ENCODE results near the gene DPYSL5.
"Not testable (repeated sequence)": the region's sequence is repeated elsewhere in the genome, so short reads cannot be mapped to it uniquely, and the experiment has no call there.

DPYSL5 gene, protein sequence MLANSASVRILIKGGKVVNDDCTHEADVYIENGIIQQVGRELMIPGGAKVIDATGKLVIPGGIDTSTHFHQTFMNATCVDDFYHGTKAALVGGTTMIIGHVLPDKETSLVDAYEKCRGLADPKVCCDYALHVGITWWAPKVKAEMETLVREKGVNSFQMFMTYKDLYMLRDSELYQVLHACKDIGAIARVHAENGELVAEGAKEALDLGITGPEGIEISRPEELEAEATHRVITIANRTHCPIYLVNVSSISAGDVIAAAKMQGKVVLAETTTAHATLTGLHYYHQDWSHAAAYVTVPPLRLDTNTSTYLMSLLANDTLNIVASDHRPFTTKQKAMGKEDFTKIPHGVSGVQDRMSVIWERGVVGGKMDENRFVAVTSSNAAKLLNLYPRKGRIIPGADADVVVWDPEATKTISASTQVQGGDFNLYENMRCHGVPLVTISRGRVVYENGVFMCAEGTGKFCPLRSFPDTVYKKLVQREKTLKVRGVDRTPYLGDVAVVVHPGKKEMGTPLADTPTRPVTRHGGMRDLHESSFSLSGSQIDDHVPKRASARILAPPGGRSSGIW

DNA sequence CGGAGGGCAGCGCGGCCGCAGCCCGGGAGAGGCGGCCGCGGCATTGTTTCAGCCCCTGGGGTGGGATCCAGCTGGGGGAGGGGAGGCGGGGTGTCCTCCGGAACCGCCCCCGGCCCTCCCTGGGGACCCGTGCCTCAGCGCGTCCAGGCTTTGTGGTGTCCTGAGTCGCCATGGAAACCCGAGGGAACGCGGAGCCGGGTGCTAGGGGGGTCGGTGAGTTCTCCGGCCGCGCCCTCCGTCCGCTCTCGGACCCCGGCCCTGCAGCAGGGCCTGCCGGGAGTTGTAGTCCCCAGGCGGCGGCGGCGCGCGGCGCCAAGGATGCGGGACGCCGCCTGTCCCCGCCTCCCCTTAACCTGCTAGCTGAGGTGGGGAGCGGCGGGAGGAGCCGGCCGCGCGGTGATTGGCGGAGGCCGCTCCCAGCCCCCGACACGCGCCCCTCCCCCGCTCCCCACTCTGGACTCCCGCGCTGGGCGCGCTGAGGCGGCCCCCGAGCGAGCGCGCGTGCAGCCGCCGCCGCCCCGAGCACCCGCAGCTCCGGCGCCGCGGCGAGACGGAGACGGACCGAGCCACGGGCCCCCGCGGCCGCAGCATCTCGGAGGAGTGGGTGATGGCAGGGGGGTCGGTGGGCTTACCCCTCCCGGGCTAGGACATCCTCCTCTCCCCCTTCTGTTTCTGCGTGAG, at the start of gene DPYSL5:
Gene DPYSL5 (plus strand): TSS at position 478 of the 681 bp plus-strand sequence. CDS start 50,368 bp downstream, outside the sequence.
- TF ChIP-seq POLR2A (IDR thresholded peaks at IDR 0.05; ENCODE audit: low read depth, low read length), result no peak
- no peak for DNase-seq (ENCODE audit: insufficient read length, low spot score)
- no peak for FAIRE-seq

DNA sequence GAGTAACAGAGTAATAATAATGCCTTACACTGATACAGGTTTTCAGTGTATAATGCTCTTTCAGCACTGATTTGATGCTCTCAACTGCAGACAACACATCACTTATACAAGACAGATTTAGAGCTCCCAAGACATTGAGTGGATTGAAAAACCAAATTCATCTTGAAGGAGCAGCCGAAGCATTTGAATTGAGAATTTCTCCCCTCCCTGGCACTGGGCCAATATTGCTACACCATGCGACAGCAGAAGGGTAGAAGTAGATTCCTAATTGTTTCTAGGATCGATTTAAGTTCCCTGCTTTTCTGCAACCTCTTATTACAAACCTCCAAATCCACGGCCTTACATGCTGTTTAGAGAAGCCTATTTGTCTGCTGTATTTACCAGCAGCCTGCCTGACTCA, 46.6 kb upstream of the DPYSL5 start:
- TF ChIP-seq POLR2A (IDR thresholded peaks at IDR 0.05; ENCODE audit: low read depth, low read length), result no peak
- no peak for DNase-seq (ENCODE audit: insufficient read length, low spot score)
- FAIRE-seq, result no peak

DNA sequence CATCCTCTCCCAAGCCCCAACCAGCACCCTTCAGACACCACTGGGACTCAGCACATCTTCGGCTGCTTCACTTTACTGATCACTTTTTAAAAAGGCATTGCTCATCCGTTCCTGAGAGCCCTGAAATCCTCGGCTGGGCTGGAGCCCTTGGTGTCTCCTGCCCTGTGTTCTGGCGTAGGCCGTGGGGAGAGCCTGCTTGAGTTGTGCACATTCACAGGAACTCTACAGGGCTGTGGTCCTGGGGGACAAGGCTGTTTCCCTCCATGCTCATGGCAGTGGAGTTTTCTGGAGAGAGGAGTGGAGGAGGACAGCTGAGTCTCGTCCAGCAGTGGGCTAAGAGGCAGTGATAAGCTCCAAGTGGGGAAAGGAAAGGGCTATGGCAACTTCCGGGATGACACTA, 46.1 kb upstream of the DPYSL5 start:
- no peak for TF ChIP-seq POLR2A (IDR thresholded peaks at IDR 0.05; ENCODE audit: low read depth, low read length)
- DNase-seq (ENCODE audit: insufficient read length, low spot score) (no peak), FAIRE-seq (no peak)

DNA sequence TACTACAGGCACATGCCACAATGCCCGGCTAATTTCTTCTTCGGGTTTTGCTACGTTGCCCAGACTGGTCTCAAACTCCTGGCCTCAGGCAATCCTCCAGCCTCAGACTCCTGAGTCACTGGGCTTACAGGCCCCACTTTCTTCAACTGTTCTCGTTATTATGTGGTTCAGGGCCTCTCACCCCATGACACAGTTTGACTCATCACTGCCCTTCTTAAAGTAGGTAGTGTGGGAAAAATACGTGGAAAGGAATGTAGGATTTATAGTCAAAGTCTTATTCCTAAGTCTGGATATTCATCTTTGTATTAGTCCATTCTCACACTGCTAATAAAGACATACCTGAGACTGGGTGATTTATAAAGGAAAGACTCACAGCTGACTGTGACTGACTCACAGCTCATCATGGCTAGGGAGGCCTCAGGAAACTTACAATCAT, 42.7 kb upstream of the DPYSL5 start:
- FAIRE-seq, result peak; percentile 90
- TF ChIP-seq POLR2A (IDR thresholded peaks at IDR 0.05; ENCODE audit: low read depth, low read length), result no peak
- peak; percentile 63 for DNase-seq (ENCODE audit: insufficient read length, low spot score)

DNA sequence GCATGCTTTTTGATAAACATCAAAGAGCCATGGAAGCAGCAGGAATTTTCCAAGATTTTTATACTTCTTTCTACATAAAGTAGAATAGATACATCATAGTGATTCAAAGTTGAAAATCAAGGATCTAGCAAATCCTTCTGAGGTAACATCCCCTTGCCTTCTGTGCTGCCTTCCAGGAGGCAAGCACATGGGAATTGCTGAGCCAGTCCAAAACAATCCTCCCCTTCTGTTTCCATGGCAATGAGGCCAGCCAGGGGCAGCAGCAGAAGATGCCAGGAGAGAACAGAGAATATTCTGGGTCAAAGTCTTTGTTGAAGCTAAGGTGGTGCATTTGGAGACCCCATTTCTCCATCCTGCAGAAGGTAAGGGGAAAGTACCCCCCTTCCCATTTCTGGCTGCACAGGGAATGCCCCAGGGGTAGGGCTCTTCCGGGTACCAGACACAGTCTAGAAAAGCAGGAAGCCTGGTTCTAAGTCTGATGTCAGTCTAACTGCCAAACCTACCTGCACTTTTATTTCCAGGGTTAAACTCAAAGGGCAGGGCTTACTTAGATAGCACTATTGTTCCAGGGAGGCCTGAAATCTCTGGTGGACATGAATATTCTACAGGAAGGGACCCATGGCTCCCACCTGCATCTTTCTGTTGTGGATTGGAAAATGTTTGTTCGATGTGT, 40.0 kb upstream of the DPYSL5 start:
- no peak for TF ChIP-seq POLR2A (IDR thresholded peaks at IDR 0.05; ENCODE audit: low read depth, low read length)
- FAIRE-seq, result no peak
- no peak for DNase-seq (ENCODE audit: insufficient read length, low spot score)

DNA sequence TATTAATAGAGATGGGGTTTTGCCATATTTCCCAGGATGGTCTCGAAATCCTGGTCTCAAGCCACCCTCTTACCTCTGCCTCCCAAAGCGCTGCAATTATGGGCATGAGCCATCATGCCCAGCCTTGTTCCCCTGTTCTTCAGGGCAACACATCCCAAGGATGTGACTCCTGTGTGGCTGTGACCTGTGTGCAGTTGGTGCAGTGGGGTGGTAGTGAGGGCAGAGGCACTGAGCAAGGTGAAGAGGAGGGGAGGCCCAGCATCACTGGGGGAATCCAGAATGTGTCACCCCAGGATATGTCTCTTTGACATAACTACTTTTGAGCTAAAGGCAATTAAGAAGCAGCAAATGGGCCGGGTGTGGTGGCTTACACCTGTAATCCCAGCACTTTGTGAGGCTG, 38.7 kb upstream of the DPYSL5 start:
- no peak for DNase-seq (ENCODE audit: insufficient read length, low spot score)
- FAIRE-seq, result no peak
- no peak for TF ChIP-seq POLR2A (IDR thresholded peaks at IDR 0.05; ENCODE audit: low read depth, low read length)

DNA sequence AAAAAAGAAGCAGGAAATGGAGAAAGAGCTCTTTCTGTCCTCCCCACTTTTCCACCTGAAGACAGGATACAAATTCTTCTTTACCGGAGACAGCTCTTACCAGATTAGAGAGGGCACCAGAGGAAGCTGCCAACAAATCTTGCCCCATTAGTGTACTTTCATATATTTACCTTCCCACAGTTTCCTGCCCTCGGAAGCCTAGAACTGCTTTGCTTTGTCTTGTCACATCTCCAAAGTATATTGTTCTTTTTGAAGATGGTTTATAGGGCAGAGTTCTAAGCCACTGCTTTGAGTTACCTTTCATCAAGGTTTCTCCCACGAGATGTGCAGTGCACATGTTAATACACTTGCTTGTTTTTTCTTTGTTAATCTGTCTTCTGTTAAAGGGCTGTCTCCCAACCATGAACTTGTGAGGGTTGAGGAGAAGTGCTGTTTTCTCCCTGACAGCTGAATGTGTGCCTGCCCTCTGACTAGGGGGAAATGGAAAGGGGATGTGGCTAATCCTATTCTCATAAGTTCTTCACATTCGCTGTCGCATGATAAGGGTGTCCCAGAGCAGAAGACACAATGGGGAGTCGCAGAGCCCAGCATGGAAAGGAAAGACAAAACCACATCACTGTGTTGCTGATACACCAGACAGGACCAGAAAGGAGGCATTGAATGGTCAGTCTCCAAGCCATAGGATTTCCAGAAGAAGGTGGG, 37.9 kb upstream of the DPYSL5 start:
- DNase-seq (ENCODE audit: insufficient read length, low spot score) (no peak), FAIRE-seq (no peak)
- TF ChIP-seq POLR2A (IDR thresholded peaks at IDR 0.05; ENCODE audit: low read depth, low read length), result no peak

DNA sequence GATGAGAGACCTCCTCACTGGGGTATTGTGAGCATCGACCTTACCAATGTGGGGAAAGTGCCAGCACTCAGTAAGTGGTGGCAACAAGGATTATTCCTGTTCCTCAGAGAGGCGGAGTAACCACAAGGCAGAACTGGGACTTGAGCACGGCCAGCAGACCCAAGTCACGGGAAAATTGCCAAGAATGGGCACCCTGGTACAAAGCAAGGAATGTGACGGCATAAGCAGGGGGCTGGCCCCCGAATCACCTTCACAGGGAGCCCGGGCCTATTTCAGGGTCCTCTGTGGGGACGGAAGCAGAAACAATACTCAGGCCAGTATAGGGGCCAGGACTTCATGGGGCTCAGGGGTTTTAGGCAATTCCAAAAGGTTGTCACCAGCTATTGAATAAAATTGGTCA, 36.7 kb upstream of the DPYSL5 start:
- TF ChIP-seq POLR2A (IDR thresholded peaks at IDR 0.05; ENCODE audit: low read depth, low read length), result no peak
- DNase-seq (ENCODE audit: insufficient read length, low spot score) (no peak), FAIRE-seq (no peak)

DNA sequence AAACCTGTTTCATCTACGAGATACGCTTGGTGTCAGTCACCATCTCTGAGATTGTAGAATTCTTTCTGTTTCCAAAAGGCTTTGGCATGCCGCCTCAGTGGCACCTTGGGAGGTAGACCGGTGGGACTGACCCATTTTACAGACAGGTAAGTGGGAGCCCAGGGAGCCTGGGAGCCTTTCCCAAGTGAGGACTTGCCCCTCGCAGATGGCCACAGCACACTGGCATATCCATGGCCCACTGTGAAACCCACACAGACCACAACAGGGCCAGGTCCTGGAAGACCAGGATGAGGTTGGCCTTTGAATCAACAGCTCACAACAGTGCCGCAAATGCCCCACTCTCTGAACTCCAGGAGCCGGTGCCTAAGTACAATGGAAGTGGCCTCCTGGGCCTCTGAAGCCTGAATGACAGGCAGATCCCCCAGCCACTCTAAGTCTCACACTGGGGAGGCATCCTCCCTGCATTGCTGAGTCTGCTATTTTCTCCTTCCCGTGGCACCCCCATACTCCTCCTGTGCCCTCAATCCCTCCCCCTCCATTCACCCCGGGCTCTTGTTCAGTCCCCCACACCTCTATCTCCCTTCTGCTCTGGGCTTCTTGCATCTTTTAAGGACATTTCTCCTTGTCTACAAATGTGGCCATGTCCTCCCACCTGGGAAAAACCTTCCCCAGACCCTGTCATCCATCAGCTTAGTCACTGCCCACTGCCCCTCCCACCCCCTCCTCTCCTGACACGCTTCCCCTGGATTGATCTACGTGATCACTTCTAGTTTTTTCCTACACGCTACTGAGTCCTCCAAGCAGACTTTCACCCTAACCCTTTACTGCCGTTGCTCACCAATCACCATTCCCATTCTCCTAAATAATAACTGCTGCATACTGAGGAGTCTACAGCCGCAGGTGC, 35.9 kb upstream of the DPYSL5 start:
- FAIRE-seq (no peak), DNase-seq (ENCODE audit: insufficient read length, low spot score) (no peak)
- no peak for TF ChIP-seq POLR2A (IDR thresholded peaks at IDR 0.05; ENCODE audit: low read depth, low read length)

DNA sequence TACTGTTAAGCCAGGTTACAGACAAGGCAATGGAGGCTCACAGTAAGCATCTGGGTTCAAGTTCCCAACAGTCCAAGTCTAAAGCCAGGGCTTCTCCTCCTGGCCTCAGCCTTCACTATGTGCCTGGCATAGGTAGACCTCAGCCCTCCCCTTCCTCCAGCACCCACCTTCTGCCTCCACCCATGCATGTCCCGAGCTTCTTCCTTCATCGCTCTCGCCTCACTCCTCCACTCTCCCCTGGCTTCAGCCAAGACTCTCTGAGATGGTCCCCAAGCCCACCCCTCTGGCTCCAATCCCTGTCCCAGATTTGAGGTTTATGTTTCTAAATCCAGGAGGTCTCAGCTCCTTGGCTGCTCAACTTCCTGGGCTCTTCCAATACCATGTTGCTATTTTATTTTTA, 35.2 kb upstream of the DPYSL5 start:
- TF ChIP-seq POLR2A (IDR thresholded peaks at IDR 0.05; ENCODE audit: low read depth, low read length), result no peak
- FAIRE-seq (no peak), DNase-seq (ENCODE audit: insufficient read length, low spot score) (no peak)

DNA sequence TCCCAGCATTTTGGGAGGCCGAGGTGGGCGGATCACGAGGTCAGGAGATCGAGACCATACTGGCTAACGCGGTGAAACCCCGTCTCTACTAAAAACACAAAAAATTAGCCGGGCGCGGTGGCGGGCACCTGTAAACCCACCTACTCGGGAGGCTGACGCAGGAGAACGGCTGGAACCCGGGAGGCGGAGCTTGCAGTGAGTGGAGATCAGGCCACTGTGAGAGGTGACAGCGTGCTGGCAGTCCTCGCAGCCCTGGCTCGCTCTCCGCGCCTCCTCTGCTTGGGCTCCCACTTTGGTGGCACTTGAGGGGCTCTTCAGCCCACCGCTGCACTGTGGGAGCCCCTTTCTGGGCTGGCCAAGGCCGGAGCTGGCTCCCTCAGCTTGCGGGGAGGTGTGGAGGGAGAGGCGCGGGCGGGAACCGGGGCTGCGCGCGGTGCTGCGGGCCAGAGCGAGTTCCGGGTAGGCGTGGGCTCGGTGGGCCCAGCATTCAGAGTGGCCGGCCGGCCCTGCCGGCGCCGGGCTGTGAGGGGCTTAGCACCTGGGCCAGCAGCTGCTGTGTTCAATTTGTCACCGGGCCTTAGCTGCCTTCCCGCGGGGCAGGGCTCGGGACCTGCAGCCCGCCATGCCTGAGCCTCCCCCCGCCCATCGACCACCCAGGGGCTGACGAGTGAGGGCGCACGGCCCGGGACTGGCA, 33.7 kb upstream of the DPYSL5 start:
- not testable (repeated sequence) for FAIRE-seq; DNase-seq (ENCODE audit: insufficient read length, low spot score)

DNA sequence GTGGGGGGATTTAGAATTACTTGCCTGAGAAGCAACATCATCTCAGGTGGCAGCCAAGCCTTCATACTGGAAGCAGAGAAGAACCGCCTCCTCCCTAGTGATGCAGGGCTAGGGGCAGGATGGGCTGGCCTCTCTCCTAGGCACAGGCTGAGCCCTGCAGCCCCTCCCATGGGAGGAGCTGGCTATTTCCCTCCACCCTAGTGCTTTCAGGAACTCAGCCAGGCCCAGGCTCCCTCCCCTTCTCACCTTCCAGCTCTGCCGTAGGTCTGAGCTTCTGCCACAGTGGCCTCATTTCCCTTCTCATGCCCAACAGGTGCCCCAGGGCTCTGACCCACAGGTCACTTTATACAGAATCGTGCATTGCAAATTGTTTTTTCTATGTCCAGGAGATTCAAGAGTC, 31.0 kb upstream of the DPYSL5 start:
- no peak for TF ChIP-seq POLR2A (IDR thresholded peaks at IDR 0.05; ENCODE audit: low read depth, low read length)
- DNase-seq (ENCODE audit: insufficient read length, low spot score), result peak; percentile 20
- FAIRE-seq, result no peak
